Psoas muscle (tissue), 8 donors: Measurements from ENCODE around the gene PLEKHM3. TPM values are rescaled to one million over a fixed set of nuclear protein-coding genes. Genes with fewer than 3 reads are reported as not detected.

ENCODE experiments used
- ATAC-seq, 4 donors: fragments of 200-7000 bp; cut with Tn5 transposase; one replicate each; pipeline ENCODE4 v1.9.1; 2020; ENCODE audit warnings: moderate library complexity in 3 of 4, mild to moderate bottlenecking in 2 of 4
- DNase-seq, 2 donors: peaks; one replicate each; pipeline ENCODE4 v3.0.0-alpha.2; 2020
- H3K27ac ChIP-seq: fragments of 200-600 bp; one replicate; pipeline ENCODE4 v1.8.0; 2022
- H3K27me3 ChIP-seq, 3 donors: fragments of 200-600 bp in 1 of 3; one replicate each; pipeline versions ENCODE4 v1.6.1 to v1.8.0; 2013 to 2022; ENCODE audit warnings: low read length in 2 of 3, mild to moderate bottlenecking in 2 of 3, moderate library complexity in 1 of 3; ENCODE audit not compliant: insufficient read depth in 3 of 3
- H3K36me3 ChIP-seq, 2 donors: fragments of 200-600 bp in 1 of 2; one replicate each; pipeline versions ENCODE4 v1.6.1 to v1.8.0; 2013 to 2022; ENCODE audit warnings: low read depth in 1 of 2, mild to moderate bottlenecking in 1 of 2, moderate library complexity in 1 of 2; ENCODE audit not compliant: insufficient read depth in 1 of 2
- H3K4me1 ChIP-seq: fragments of 200-600 bp; one replicate; pipeline ENCODE4 v1.8.0; 2022
- H3K4me3 ChIP-seq: fragments of 200-600 bp; one replicate; pipeline ENCODE4 v1.8.0; 2022; ENCODE audit warnings: mild to moderate bottlenecking
- H3K9me3 ChIP-seq: fragments of 200-600 bp; one replicate; pipeline ENCODE4 v1.8.0; 2022
- WGBS, 3 donors: extraction: QIAGEN DNeasy Blood & Tissue Kit; methylation state at CpG; one replicate each; pipeline versions ENCODE4 v1.1.6 to v1.1.7; 2013; 5-methylcytosine and 5-hydroxymethylcytosine counted together
- intact Hi-C, 2 donors: fragments of 100-400 bp; cut with DNase I; formaldehyde crosslinking; loops; one replicate each; pipeline versions ENCODE4 v1.11.0 to v1.14.2; 2022
- polyA plus RNA-seq, 3 donors: library from polyadenylated mRNA; stranded (reverse); fragments of 200-250 nt; gene quantifications; one replicate each; pipeline ENCODE4 v1.2.3, GENCODE V29; 2013
- total RNA-seq, 4 donors: library from RNA; stranded (reverse); fragmentation: NEBNext Ultra II Directional in 2 of 4; extraction: Animal tissue kit (Norgen Biotek cat#: 25700) in 2 of 4; gene quantifications; one replicate each; pipeline versions ENCODE4 v1.2.1 to v1.2.4, GENCODE V29; 2021 to 2023
- TF ChIP-seq, protein P1 (sequence below): fragments of 200-600 bp; IDR thresholded peaks from one replicate; pipeline ENCODE4 v1.8.0; 2022; ENCODE audit warnings: antibody characterized with exemption
- donor health status: healthy with polysubstance abuse.
- donor health status: DM: no; HTN: no; CAD: no; lungs with moderate emphysema.
- donor health status: Bipolar disorder and iron deficiency.
- donor health status: healthy.
- donor health status: DM: yes; HTN: yes; CAD: no.
- donor health status: DM: no; HTN: no; CAD: no.
- donor health status: DM: no; HTN: no; CAD: no.
- donor health status: DM: yes; HTN: yes; CAD: no.

PLEKHM3 gene
- total and polyA plus RNA-seq, 7 donors, result 1.1 to 5.7 (median 4.0) TPM

DNA sequence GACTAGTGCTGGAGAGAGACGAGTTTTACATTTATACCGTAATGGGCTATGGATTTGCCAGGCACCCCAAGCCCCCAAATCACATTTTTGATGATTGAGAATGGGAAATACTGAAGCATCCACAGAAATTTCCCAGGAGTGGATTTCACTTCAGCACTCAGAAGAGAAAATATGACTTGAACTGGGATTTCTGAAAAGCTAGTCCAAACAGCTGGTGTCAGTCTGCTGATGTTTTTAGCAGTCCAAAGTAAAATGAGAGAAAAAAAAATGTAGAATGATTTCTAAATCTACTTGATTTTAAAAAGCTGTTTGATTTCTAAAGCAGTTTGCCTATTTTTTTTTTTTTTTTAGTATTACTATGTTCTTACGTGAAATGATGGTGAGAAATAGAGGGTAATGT, 105.0 kb downstream of the PLEKHM3 start:
- 74 to 85% (median 77%) methylated on average over 3 of the region's 3 CpGs for WGBS, 3 donors
- ATAC-seq, result no peak

DNA sequence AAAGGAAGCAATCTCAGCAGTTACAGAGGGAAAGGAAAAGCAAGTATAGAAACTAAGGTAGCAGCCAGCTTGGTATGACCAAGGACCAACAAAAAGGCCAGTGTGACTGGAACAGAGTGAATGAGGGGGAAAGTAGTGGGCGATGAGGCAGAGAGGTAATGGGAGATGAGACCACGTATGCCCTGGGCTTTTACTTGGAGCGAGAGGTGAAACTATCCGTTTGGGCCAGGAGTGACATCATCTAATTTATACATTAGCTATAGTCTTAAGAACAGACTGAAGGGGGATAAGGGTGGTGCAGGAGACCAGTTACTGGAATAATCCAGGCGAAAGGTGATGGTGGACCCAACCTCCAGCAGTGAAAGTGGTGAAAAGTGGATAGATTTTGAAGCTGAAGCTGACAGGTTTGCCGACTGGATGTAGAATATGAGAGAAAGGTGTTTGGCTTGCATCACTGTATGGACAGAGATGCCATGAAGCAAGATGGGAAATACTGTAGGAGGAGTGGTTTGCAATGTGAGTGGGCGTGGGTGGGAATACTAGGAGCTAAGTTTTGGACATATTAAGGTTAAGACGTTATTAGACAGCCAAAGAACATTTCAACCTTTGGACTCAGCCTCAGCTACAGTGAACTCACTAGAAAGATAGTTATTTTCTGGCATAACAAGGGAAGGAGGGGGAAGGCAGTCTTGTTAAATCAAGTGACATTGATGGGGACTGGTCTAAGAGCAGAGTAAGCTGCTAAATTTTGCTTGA, 106.0 kb downstream of the PLEKHM3 start:
- 90 to 92% (median 91%) methylated on average over 8 of the region's 8 CpGs for WGBS, 3 donors
- H3K4me3 ChIP-seq, result no peak overlapping the region
- ATAC-seq (no peak), DNase-seq (no peak)
- no peaks in the 10 kb centered on the region for H3K4me1 ChIP-seq
- no peak overlapping the region for H3K27ac ChIP-seq
- no peaks in the 10 kb centered on the region for H3K9me3 ChIP-seq
- H3K27me3 ChIP-seq, result no peaks in the 10 kb centered on the region
- TF ChIP-seq, protein P1, sequence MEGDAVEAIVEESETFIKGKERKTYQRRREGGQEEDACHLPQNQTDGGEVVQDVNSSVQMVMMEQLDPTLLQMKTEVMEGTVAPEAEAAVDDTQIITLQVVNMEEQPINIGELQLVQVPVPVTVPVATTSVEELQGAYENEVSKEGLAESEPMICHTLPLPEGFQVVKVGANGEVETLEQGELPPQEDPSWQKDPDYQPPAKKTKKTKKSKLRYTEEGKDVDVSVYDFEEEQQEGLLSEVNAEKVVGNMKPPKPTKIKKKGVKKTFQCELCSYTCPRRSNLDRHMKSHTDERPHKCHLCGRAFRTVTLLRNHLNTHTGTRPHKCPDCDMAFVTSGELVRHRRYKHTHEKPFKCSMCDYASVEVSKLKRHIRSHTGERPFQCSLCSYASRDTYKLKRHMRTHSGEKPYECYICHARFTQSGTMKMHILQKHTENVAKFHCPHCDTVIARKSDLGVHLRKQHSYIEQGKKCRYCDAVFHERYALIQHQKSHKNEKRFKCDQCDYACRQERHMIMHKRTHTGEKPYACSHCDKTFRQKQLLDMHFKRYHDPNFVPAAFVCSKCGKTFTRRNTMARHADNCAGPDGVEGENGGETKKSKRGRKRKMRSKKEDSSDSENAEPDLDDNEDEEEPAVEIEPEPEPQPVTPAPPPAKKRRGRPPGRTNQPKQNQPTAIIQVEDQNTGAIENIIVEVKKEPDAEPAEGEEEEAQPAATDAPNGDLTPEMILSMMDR, result no peak
- intact Hi-C loops, result no loop called here
- H3K36me3 ChIP-seq, result peaks cover 0 to 3% of the 10 kb centered on the region in 2 donors

More for the DNA sequence above, 105.0 kb downstream of the PLEKHM3 start:
- TF ChIP-seq, protein P1, result no peak
- Histone ChIP-seq H3K27ac (no peak overlapping the region), H3K36me3 (peaks cover 0 to 5% of the 10 kb centered on the region in 2 donors), H3K27me3 (no peaks in the 10 kb centered on the region), H3K4me3 (no peak overlapping the region), H3K9me3 (no peaks in the 10 kb centered on the region), H3K4me1 (no peaks in the 10 kb centered on the region)
- intact Hi-C loops, result no loop called here
- DNase-seq, result no peak

DNA sequence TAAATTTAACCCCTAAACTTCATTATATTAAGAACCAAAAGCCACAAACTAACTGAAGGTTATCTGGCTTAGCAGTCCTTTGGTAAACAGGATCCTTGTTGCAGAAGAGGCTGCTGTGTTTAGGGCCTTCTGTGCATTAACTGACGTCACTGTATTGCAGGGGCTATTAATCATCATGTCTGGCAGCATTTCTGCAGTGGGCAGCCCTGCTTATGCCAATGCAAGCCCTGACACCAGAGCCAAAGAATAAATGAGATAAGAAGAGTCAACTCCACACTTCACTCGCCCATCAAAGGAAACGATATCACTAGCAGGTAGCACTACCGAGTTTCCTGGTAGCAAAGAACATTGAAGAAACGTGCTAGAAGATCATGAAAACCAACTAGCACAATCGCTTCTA, 110.6 kb downstream of the PLEKHM3 start:
- intact Hi-C loops, result no loop called here
- WGBS, 3 donors, result 89 to 93% (median 93%) methylated on average over 6 of the region's 6 CpGs
- no peaks in the 10 kb centered on the region for H3K4me1 ChIP-seq
- H3K27ac ChIP-seq, result no peak overlapping the region
- DNase-seq, result no peak
- ATAC-seq, result no peak
- no peaks in the 10 kb centered on the region for H3K9me3 ChIP-seq
- no peak overlapping the region for H3K4me3 ChIP-seq
- H3K27me3 ChIP-seq, result no peaks in the 10 kb centered on the region
- H3K36me3 ChIP-seq, result peaks cover 0 to 3% of the 10 kb centered on the region in 2 donors
- TF ChIP-seq, protein P1, result no peak

DNA sequence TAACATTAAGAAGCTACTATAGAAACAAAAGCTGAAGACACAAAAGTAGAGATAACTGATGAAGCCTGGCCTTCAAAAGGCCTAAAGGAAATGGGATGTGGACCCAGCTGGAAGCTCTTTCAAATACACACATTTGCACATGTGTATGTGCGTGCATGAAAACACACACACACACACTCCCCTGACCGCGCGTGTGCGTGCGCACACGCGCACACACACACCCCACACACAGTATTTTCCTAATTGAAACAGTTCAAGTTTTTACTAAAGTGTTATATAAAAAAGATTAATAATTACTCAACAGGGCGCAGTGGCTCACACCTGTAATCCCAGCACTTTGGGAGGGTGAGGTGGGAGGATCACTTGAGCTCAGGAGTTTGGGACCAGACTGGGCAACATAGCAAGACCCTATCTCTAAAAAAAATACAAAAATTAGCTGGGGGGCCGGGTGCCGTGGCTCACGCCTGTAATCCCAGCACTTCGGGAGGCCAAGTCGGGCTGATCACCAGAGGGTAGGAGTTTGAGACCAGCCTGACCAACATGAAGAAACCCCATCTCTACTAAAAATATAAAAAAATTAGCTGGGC, 111.5 kb downstream of the PLEKHM3 start:
- Histone ChIP-seq H3K27me3 (no peaks in the 10 kb centered on the region), H3K27ac (no peak overlapping the region), H3K9me3 (no peaks in the 10 kb centered on the region), H3K4me1 (no peaks in the 10 kb centered on the region), H3K4me3 (no peak overlapping the region), H3K36me3 (peaks cover 0 to 3% of the 10 kb centered on the region in 2 donors)
- ATAC-seq (no peak), DNase-seq (no peak)
- 96 to 99% (median 97%) methylated on average over 14 of the region's 14 CpGs for WGBS, 3 donors
- intact Hi-C loops, result no loop called here
- TF ChIP-seq, protein P1, result no peak
